SK-N-SH treated with all-trans-retinoic acid at 6 μM for 48 hours (cell line): Measurements from ENCODE around the gene CAPN1.

Source experiments
- ATAC-seq: fragments of 200-7000 bp; cut with Tn5 transposase; 3 replicates; pipeline ENCODE4 v1.9.1; 2020; ENCODE audit warnings: mild to moderate bottlenecking, moderate library complexity
- ARNTL ChIP-seq: fragments of 450-650 bp; formaldehyde crosslinking; IDR thresholded peaks from 2 replicates; pipeline ENCODE4 v1.5.0; 2020; ENCODE audit warnings: low read depth, mild to moderate bottlenecking, moderate library complexity, borderline replicate concordance
- BACH2 ChIP-seq: fragments of 250-450 bp; sonication (Bioruptor Pico); IDR thresholded peaks from 2 replicates; pipeline ENCODE4 v1.9.0; 2021; ENCODE audit warnings: mild to moderate bottlenecking, borderline replicate concordance
- CSDC2 ChIP-seq: fragments of 250-450 bp; sonication (Bioruptor Pico); IDR thresholded peaks from 2 replicates; pipeline ENCODE4 v1.5.0; 2020; ENCODE audit warnings: mild to moderate bottlenecking, moderate library complexity
- ESRRG ChIP-seq: fragments of 250-450 bp; sonication (Bioruptor Pico); IDR thresholded peaks from 2 replicates; pipeline ENCODE4 v1.6.1; 2021; ENCODE audit warnings: mild to moderate bottlenecking
- GLIS3 ChIP-seq: fragments of 250-450 bp; sonication (Bioruptor Pico); IDR thresholded peaks from 2 replicates; pipeline ENCODE4 v1.5.0; 2020; ENCODE audit warnings: mild to moderate bottlenecking, moderate library complexity
- OSR1 ChIP-seq: fragments of 250-450 bp; sonication (Bioruptor Pico); IDR thresholded peaks from 2 replicates; pipeline ENCODE4 v1.8.0; 2022; ENCODE audit warnings: moderate library complexity, mild to moderate bottlenecking, inconsistent platforms
- PPARA ChIP-seq: fragments of 250-450 bp; sonication (Bioruptor Pico); IDR thresholded peaks from 2 replicates; pipeline ENCODE4 v1.5.0; 2020; ENCODE audit warnings: mild to moderate bottlenecking, borderline replicate concordance
- RARB ChIP-seq: fragments of 250-450 bp; sonication (Bioruptor Pico); IDR thresholded peaks from 2 replicates; pipeline ENCODE4 v1.8.0; 2021; ENCODE audit warnings: mild to moderate bottlenecking, moderate library complexity
- SNAI2 ChIP-seq: fragments of 250-450 bp; sonication (Bioruptor Pico); IDR thresholded peaks from 2 replicates; pipeline ENCODE4 v1.5.0; 2020; ENCODE audit warnings: mild to moderate bottlenecking, moderate library complexity
- TCF4 ChIP-seq: fragments of 250-450 bp; sonication (Bioruptor Pico); IDR thresholded peaks from 2 replicates; pipeline ENCODE4 v1.8.0; 2021; ENCODE audit warnings: mild to moderate bottlenecking, moderate library complexity, borderline replicate concordance
- TOX ChIP-seq: fragments of 250-450 bp; sonication (Bioruptor Pico); IDR thresholded peaks from 2 replicates; pipeline ENCODE4 v1.8.0; 2021; ENCODE audit warnings: mild to moderate bottlenecking, moderate library complexity, borderline replicate concordance
- ZC3H10 ChIP-seq: fragments of 250-450 bp; sonication (Bioruptor Pico); IDR thresholded peaks from 2 replicates; pipeline ENCODE4 v1.5.1; 2021; ENCODE audit warnings: mild to moderate bottlenecking, moderate library complexity
- ZFP3 ChIP-seq: fragments of 250-450 bp; sonication (Bioruptor Pico); IDR thresholded peaks from 2 replicates; pipeline ENCODE4 v1.5.0; 2020; ENCODE audit warnings: mild to moderate bottlenecking, moderate library complexity
- ZFP30 ChIP-seq: fragments of 450-650 bp; formaldehyde crosslinking; IDR thresholded peaks from 2 replicates; pipeline ENCODE4 v1.5.0; 2022; ENCODE audit warnings: mild to moderate bottlenecking, moderate library complexity
- ZNF70 ChIP-seq: fragments of 450-650 bp; formaldehyde crosslinking; IDR thresholded peaks from 2 replicates; pipeline ENCODE4 v1.5.0; 2020; ENCODE audit warnings: mild to moderate bottlenecking, moderate library complexity
- ZNF8 ChIP-seq: fragments of 450-650 bp; formaldehyde crosslinking; IDR thresholded peaks from 2 replicates; pipeline ENCODE4 v1.5.0; 2020; ENCODE audit warnings: mild to moderate bottlenecking, moderate library complexity
- TF ChIP-seq, protein P1 (sequence below): fragments of 250-450 bp; sonication (Bioruptor Pico); IDR thresholded peaks from 2 replicates; pipeline ENCODE4 v1.8.0; 2020; ENCODE audit warnings: mild to moderate bottlenecking, moderate library complexity, borderline replicate concordance
- TF ChIP-seq, protein P2 (sequence below): fragments of 250-450 bp; sonication (Bioruptor Pico); IDR thresholded peaks from 2 replicates; pipeline ENCODE4 v1.5.1; 2021; ENCODE audit warnings: mild to moderate bottlenecking, moderate library complexity
- TF ChIP-seq, protein P3 (sequence below): fragments of 250-450 bp; sonication (Bioruptor Pico); IDR thresholded peaks from 2 replicates; pipeline ENCODE4 v1.5.1; 2020; ENCODE audit warnings: low read depth, mild to moderate bottlenecking, moderate library complexity
- TF ChIP-seq, protein P4 (sequence below): fragments of 250-450 bp; sonication (Bioruptor Pico); IDR thresholded peaks from 2 replicates; pipeline ENCODE4 v1.5.0; 2020; ENCODE audit warnings: mild to moderate bottlenecking, moderate library complexity

Gene CAPN1

DNA sequence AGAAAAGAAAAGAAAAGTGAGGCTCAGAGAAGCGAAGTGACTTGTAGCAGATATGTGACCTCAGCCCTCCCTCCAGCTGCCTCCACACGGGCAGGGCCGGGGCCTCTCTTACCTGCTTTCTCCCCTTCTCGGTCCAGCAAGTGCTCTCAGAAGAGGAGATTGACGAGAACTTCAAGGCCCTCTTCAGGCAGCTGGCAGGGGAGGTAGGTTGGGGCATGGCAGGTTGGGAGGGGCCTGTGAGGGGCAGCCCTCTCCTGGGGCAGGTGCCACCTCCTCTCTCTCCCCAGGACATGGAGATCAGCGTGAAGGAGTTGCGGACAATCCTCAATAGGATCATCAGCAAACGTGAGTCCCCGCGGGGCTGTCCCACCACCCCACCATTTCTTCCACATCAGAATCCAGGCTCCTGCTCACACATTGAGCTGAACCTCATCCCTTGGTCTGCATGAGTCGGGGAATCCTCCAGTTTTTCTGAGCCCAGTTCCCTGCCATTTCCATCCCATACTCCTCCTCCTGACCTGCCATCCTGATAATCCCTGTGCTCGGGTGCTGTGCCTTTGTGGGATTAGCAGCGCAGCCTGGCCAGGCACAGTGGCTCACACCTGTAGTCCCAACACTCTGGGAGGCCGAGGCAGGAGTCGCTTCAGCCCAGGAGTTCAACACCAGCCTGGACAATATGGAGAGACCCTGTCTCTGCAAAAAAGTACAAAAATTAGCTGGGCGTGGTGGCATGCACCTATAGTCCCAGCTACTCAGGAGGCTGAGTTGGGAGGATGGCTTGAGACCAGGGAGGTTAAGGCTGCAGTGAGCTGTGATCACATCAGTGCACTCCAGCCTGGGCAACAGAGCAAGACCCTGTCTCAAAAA lies 26.4 kb downstream of the CAPN1 start (continued):
- TF ChIP-seq, protein P1, sequence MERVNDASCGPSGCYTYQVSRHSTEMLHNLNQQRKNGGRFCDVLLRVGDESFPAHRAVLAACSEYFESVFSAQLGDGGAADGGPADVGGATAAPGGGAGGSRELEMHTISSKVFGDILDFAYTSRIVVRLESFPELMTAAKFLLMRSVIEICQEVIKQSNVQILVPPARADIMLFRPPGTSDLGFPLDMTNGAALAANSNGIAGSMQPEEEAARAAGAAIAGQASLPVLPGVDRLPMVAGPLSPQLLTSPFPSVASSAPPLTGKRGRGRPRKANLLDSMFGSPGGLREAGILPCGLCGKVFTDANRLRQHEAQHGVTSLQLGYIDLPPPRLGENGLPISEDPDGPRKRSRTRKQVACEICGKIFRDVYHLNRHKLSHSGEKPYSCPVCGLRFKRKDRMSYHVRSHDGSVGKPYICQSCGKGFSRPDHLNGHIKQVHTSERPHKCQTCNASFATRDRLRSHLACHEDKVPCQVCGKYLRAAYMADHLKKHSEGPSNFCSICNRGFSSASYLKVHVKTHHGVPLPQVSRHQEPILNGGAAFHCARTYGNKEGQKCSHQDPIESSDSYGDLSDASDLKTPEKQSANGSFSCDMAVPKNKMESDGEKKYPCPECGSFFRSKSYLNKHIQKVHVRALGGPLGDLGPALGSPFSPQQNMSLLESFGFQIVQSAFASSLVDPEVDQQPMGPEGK = no peak
- TF ChIP-seq ZFP3 (CRISPR knock-in tag) (no peak), ZC3H10 (CRISPR knock-in tag) (no peak), TCF4 (CRISPR knock-in tag) (no peak)

DNA sequence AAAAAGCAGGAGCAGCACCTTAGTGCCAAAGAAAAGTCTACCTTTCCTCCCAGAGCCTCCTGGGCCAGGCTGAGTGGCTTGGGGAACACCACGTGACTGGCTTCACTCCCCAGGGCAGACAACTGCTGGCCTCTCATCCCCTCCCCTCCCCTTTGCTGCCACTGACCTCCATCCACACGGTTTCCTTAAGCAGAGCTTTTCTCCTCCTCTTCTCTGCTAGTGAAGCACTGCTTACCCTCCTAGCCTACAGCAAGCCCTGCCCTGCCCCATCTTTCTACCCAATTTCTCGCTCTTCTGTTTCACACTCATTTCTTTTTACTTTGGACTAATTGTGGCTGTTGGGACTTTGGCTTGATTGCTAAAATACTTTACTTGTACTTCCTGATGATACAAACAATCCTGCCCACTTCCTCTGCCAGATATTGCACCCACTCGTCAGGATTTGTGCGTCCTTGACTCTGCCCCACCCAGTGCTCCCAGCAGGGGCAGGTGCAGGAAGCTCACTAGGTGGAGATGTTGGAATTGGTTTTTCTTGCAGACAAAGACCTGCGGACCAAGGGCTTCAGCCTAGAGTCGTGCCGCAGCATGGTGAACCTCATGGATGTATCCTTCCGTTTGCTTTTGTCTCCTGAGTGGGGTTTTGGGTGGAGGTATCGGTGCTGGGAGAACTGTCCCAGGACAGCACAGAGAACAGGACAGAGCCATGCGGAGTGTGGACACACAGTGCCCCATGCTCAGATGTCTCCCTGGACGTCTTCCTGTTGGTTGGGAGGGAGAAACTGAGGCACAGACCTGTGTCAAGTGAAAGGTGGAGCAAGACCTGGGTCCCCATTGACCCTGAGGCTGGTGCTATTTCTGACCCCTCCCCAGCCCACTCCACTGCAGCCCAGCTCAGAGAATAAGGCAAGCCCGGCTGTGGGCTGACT lies 27.3 kb downstream of the CAPN1 start:
- ATAC-seq = no peak
- TF ChIP-seq CSDC2 (CRISPR knock-in tag) = no peak
- no peak for TF ChIP-seq SNAI2 (CRISPR knock-in tag)
- no peak for TF ChIP-seq RARB (CRISPR knock-in tag)
- TF ChIP-seq ZNF8 = no peak
- TF ChIP-seq ESRRG = no peak
- TF ChIP-seq TCF4 (CRISPR knock-in tag) = no peak
- TF ChIP-seq ARNTL (CRISPR knock-in tag) = no peak
- TF ChIP-seq, protein P2, sequence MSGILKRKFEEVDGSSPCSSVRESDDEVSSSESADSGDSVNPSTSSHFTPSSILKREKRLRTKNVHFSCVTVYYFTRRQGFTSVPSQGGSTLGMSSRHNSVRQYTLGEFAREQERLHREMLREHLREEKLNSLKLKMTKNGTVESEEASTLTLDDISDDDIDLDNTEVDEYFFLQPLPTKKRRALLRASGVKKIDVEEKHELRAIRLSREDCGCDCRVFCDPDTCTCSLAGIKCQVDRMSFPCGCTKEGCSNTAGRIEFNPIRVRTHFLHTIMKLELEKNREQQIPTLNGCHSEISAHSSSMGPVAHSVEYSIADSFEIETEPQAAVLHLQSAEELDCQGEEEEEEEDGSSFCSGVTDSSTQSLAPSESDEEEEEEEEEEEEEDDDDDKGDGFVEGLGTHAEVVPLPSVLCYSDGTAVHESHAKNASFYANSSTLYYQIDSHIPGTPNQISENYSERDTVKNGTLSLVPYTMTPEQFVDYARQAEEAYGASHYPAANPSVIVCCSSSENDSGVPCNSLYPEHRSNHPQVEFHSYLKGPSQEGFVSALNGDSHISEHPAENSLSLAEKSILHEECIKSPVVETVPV (CRISPR knock-in tag) = no peak
- no peak for TF ChIP-seq ZFP3 (CRISPR knock-in tag)
- TF ChIP-seq, protein P3, sequence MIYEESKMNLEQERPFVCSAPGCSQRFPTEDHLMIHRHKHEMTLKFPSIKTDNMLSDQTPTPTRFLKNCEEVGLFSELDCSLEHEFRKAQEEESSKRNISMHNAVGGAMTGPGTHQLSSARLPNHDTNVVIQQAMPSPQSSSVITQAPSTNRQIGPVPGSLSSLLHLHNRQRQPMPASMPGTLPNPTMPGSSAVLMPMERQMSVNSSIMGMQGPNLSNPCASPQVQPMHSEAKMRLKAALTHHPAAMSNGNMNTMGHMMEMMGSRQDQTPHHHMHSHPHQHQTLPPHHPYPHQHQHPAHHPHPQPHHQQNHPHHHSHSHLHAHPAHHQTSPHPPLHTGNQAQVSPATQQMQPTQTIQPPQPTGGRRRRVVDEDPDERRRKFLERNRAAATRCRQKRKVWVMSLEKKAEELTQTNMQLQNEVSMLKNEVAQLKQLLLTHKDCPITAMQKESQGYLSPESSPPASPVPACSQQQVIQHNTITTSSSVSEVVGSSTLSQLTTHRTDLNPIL (CRISPR knock-in tag) = no peak
- no peak for TF ChIP-seq BACH2 (CRISPR knock-in tag)
- TF ChIP-seq, protein P1 = no peak
- TF ChIP-seq, all 23 proteins: peak for 0

DNA sequence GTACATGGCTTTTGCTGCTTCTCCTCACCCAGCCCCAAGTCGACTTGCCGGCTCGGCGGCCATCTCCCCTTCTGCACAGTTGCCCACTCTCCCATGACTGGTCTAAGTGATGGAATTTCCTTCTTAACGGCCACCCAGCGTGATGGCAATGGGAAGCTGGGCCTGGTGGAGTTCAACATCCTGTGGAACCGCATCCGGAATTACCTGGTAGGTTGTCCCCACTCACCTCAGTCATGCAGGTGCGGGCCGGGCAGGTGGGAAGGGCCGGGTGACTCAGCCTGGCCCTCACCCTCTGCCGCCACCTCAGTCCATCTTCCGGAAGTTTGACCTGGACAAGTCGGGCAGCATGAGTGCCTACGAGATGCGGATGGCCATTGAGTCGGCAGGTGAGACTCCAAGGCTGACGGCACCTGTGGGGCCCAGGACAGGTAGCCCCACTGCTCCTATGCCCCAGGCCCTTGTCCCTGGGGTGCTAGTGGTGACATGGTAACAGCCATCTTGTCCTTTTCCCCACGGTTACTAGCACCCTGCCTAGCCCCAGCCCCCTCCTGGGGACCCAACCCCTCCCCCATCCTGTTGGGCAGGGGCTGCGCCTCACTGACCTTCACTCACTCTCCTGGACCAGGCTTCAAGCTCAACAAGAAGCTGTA lies 28.1 kb downstream of the CAPN1 start:
- ATAC-seq = no peak
- no peak for TF ChIP-seq SNAI2 (CRISPR knock-in tag)
- TF ChIP-seq, protein P4, sequence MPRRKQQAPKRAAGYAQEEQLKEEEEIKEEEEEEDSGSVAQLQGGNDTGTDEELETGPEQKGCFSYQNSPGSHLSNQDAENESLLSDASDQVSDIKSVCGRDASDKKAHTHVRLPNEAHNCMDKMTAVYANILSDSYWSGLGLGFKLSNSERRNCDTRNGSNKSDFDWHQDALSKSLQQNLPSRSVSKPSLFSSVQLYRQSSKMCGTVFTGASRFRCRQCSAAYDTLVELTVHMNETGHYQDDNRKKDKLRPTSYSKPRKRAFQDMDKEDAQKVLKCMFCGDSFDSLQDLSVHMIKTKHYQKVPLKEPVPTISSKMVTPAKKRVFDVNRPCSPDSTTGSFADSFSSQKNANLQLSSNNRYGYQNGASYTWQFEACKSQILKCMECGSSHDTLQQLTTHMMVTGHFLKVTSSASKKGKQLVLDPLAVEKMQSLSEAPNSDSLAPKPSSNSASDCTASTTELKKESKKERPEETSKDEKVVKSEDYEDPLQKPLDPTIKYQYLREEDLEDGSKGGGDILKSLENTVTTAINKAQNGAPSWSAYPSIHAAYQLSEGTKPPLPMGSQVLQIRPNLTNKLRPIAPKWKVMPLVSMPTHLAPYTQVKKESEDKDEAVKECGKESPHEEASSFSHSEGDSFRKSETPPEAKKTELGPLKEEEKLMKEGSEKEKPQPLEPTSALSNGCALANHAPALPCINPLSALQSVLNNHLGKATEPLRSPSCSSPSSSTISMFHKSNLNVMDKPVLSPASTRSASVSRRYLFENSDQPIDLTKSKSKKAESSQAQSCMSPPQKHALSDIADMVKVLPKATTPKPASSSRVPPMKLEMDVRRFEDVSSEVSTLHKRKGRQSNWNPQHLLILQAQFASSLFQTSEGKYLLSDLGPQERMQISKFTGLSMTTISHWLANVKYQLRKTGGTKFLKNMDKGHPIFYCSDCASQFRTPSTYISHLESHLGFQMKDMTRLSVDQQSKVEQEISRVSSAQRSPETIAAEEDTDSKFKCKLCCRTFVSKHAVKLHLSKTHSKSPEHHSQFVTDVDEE (CRISPR knock-in tag) = no peak
- no peak for TF ChIP-seq TOX (CRISPR knock-in tag)
- no peak for TF ChIP-seq ZC3H10 (CRISPR knock-in tag)
- TF ChIP-seq ZFP3 (CRISPR knock-in tag) = no peak
- TF ChIP-seq, protein P1 = no peak
- no peak for TF ChIP-seq PPARA
- no peak for TF ChIP-seq ARNTL (CRISPR knock-in tag)
- TF ChIP-seq ZNF8 = no peak
- no peak for TF ChIP-seq OSR1
- no peak for TF ChIP-seq BACH2 (CRISPR knock-in tag)
- TF ChIP-seq, protein P3 (CRISPR knock-in tag) = no peak
- no peak for TF ChIP-seq ZNF70 (CRISPR knock-in tag)
- TF ChIP-seq TCF4 (CRISPR knock-in tag) = no peak
- no peak for TF ChIP-seq GLIS3 (CRISPR knock-in tag)
- no peak for TF ChIP-seq ESRRG
- TF ChIP-seq ZFP30 (CRISPR knock-in tag) = no peak
